ENCODE results near the gene IPO13.

- TF ChIP-seq CTCF (IDR thresholded peaks at IDR 0.05) (no peak), POLR2A (IDR thresholded peaks at IDR 0.05) (no peak)
These were observed 15.6 kb downstream of the IPO13 start for GRCh38 chr1:43962324-43962723.

Measured in esophagus squamous epithelium (tissue), 4 donors.